Duodenal mucosa (tissue), 2 donors: ENCODE data around the gene STAB1.

ENCODE experiments used
- H3K27ac ChIP-seq: one replicate; pipeline ENCODE4 v1.7.0; 2013; ENCODE audit warnings: low read depth, low read length
- H3K27me3 ChIP-seq, 2 donors: one replicate each; pipeline ENCODE4 v1.7.0; 2013; ENCODE audit warnings: low read length in 2 of 2, control low read depth in 1 of 2; ENCODE audit not compliant: insufficient read depth in 2 of 2, control insufficient read depth in 1 of 2
- H3K36me3 ChIP-seq, 2 donors: one replicate each; pipeline ENCODE4 v1.7.0; 2013; ENCODE audit warnings: low read length in 2 of 2, control low read depth in 1 of 2; ENCODE audit not compliant: insufficient read depth in 2 of 2, control insufficient read depth in 1 of 2
- H3K4me1 ChIP-seq, 2 donors: one replicate each; pipeline ENCODE4 v1.7.0; 2013; ENCODE audit warnings: low read length in 2 of 2, control low read depth in 1 of 2; ENCODE audit not compliant: insufficient read depth in 2 of 2, control insufficient read depth in 1 of 2
- H3K4me3 ChIP-seq, 2 donors: one replicate each; pipeline ENCODE4 v1.7.0; 2013; ENCODE audit warnings: low read length in 2 of 2, low read depth in 1 of 2
- H3K9ac ChIP-seq, 2 donors: one replicate each; pipeline ENCODE4 v1.7.0; 2013; ENCODE audit warnings: low read length in 2 of 2, low read depth in 1 of 2
- H3K9me3 ChIP-seq, 2 donors: one replicate each; pipeline ENCODE4 v1.7.0; 2013; ENCODE audit warnings: low read length in 2 of 2, control low read depth in 1 of 2; ENCODE audit not compliant: control insufficient read depth in 1 of 2

STAB1 gene

GRCh38 chr3:52458770-52459545 is 36.2 kb upstream of the STAB1 start:
- H3K27ac ChIP-seq, result no peak overlapping the region
- H3K4me3 ChIP-seq, result no peak overlapping the region
- H3K9me3 ChIP-seq, result no peaks in the 10 kb centered on the region
- H3K9ac ChIP-seq, result no peak overlapping the region
- peaks cover 20 to 27% of the 10 kb centered on the region in 2 donors for H3K4me1 ChIP-seq
- H3K27me3 ChIP-seq, result no peaks in the 10 kb centered on the region
- peaks cover 15 to 37% of the 10 kb centered on the region in 2 donors for H3K36me3 ChIP-seq

DNA sequence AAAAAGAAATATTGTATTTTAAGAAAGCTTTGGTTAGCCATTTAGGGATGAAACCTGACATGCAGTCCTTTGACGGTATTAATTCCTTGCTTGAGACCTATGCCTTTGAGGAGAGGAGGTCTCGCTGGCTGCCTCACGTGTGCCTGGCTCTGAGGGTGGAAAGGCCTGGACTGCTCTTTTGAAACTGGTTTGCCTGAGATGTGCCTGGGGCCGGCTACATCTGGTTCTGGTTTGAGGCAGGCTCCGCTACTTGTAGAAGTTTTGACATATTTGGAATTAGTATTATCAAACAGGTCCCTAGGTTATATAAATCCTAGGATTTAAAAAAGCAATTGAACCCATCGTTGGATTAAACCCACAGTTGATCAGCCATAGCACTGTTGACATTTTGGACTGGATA is 33.3 kb upstream of the STAB1 start:
- H3K9ac ChIP-seq, result no peak overlapping the region
- H3K36me3 ChIP-seq, result peaks cover 15 to 46% of the 10 kb centered on the region in 2 donors
- H3K4me1 ChIP-seq, result peaks cover 0 to 7% of the 10 kb centered on the region in 2 donors
- H3K9me3 ChIP-seq, result no peaks in the 10 kb centered on the region
- no peak overlapping the region for H3K4me3 ChIP-seq
- H3K27ac ChIP-seq, result no peak overlapping the region
- no peaks in the 10 kb centered on the region for H3K27me3 ChIP-seq

DNA sequence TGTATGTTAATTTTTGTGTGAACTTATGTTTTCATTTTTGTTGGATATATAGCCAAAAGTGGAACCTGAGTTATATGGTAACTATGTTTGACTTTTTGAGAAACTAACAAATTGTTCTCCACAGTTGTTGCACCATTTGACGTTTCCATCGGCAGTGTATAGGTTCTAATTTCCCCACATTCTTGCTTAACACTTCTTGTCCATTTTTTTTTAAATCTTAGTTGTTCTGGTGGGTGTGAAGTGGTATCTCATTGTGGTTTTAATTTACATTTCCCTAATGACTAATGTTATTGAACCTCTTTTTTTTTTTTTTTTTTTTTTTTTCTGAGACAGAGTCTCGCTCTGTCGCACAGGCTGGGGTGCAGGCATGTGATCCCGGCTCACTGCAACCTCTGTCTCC is 31.7 kb upstream of the STAB1 start:
- H3K36me3 ChIP-seq, result peaks cover 15 to 46% of the 10 kb centered on the region in 2 donors
- H3K9ac ChIP-seq, result no peak overlapping the region
- no peak overlapping the region for H3K27ac ChIP-seq

DNA sequence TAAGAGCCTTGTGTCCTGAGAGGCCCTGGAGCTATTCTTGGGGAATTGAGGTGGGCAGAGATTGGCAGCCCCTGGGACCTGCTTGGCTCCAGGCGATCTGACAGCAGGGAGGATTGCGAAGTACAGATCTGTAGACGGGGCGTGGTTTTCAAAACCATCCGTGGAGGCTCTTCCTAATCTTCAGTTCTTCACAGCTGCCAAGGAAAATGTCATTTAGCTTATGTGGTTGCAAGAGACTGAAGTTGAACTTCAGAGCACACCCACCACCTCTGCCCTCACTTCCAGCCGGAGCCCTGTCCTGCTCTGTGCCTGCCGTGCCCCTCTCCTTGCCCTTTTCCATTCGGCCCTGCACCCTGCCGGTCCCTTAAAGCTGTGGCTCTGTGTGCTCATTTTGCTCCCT is 26.8 kb upstream of the STAB1 start:
- Histone ChIP-seq H3K4me1 (peaks cover 0 to 3% of the 10 kb centered on the region in 2 donors), H3K27me3 (no peaks in the 10 kb centered on the region), H3K27ac (no peak overlapping the region), H3K9ac (no peak overlapping the region), H3K36me3 (peaks cover 14 to 48% of the 10 kb centered on the region in 2 donors), H3K9me3 (no peaks in the 10 kb centered on the region), H3K4me3 (no peak overlapping the region)

More for the DNA sequence above, 31.7 kb upstream of the STAB1 start:
- H3K9me3 ChIP-seq, result no peaks in the 10 kb centered on the region
- H3K4me3 ChIP-seq, result no peak overlapping the region
- H3K4me1 ChIP-seq, result peaks cover 0 to 3% of the 10 kb centered on the region in 2 donors
- no peaks in the 10 kb centered on the region for H3K27me3 ChIP-seq

GRCh38 chr3:52469001-52469400 is 26.1 kb upstream of the STAB1 start:
- Histone ChIP-seq H3K36me3 (peaks cover 18 to 53% of the 10 kb centered on the region in 2 donors), H3K9me3 (no peaks in the 10 kb centered on the region), H3K9ac (no peak overlapping the region), H3K27me3 (no peaks in the 10 kb centered on the region), H3K4me1 (peaks cover 0 to 3% of the 10 kb centered on the region in 2 donors), H3K4me3 (no peak overlapping the region), H3K27ac (no peak overlapping the region)

- Histone ChIP-seq H3K4me3 (no peak overlapping the region), H3K27ac (no peak overlapping the region), H3K9me3 (no peaks in the 10 kb centered on the region), H3K36me3 (peaks cover 24 to 58% of the 10 kb centered on the region in 2 donors), H3K9ac (no peak overlapping the region), H3K4me1 (peaks cover 0 to 3% of the 10 kb centered on the region in 2 donors), H3K27me3 (no peaks in the 10 kb centered on the region)
Observed at GRCh38 chr3:52470920-52471319, 24.2 kb upstream of the STAB1 start.

DNA sequence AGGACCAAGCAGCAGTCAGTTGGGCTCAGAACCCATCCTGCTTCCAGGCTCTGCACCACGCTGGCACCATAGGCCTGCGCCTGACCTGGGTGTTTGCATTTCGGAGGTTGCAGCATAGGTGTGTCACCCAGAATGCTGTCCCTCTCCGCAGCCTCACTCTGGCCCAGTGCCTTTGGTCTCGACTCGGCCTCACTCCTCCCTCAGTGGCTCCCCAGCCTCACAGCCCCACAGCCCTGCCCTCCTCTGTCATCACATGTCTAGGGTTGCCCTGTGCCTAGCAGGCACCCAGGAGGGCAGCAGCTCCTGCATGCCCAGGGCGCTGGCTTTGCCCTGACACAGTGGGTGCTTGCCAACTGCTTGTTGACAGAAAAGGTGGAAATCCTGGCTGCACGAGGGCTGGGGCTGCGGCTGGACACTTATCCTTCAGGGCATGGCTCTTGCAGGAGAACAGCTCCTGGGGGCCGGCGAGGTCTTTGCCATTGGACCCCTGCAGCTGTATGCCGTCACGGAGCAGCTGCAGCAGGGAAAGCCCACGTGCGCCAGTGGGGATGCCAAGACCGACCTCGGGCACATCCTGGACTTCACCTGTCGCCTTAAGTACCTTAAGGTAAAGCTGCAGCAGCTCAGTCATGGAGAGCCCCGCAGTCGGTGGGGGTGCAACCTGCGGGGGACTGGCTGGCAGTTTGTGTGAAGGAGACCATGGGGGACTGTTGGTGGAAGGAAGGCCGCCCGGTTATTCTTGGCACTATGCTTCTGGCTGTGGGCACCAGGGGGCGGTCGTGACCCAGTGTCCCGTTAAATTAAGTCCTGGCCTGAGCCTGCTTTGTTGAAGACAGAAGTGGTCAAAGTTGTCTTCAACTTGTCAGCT is 23.5 kb upstream of the STAB1 start:
- no peaks in the 10 kb centered on the region for H3K27me3 ChIP-seq
- H3K9me3 ChIP-seq, result no peaks in the 10 kb centered on the region
- no peak overlapping the region for H3K27ac ChIP-seq
- H3K4me1 ChIP-seq, result peaks cover 0 to 3% of the 10 kb centered on the region in 2 donors
- H3K4me3 ChIP-seq, result no peak overlapping the region
- no peak overlapping the region for H3K9ac ChIP-seq
- peaks cover 29 to 65% of the 10 kb centered on the region in 2 donors for H3K36me3 ChIP-seq

- Histone ChIP-seq H3K27me3 (no peaks in the 10 kb centered on the region), H3K27ac (no peak overlapping the region), H3K9me3 (no peaks in the 10 kb centered on the region), H3K4me3 (no peak overlapping the region), H3K4me1 (peaks cover 0 to under 1% of the 10 kb centered on the region in 2 donors), H3K9ac (no peak overlapping the region), H3K36me3 (peaks cover 29 to 69% of the 10 kb centered on the region in 2 donors)
Observed at GRCh38 chr3:52472239-52473000, 22.7 kb upstream of the STAB1 start.

DNA sequence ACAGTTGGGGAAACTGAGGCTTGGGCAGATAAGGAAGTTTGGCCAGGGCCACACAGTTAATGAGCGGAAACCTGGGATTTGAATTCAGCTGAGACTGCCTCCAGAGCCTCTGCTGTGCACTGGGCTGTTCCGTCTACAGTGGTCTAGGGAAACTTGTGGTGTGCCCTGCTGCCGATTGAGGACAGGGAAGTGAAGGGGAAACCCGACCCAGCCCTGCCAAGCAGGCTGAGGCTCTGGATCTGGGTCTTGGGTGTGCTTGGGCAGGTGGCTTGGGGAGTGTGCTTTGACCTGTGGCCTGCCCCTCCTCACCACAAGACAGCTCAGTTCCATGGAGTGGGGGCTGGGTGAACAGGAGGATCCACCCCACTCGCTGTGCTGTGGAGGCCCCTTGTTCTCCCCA is 22.1 kb upstream of the STAB1 start:
- Histone ChIP-seq H3K27me3 (no peaks in the 10 kb centered on the region), H3K36me3 (peaks cover 35 to 70% of the 10 kb centered on the region in 2 donors), H3K4me3 (no peak overlapping the region), H3K9me3 (no peaks in the 10 kb centered on the region), H3K4me1 (no peaks in the 10 kb centered on the region), H3K9ac (no peak overlapping the region), H3K27ac (no peak overlapping the region)
